HepG2 (cell line): Measurements from ENCODE around the gene ARFGEF3. TPM values are rescaled to one million over a fixed set of nuclear protein-coding genes. Genes with fewer than 3 reads are reported as not detected.

Experiments used
- ATAC-seq: fragments of 200-7000 bp; cut with Tn5 transposase; 3 replicates; pipeline ENCODE4 v1.9.1; 2020; ENCODE audit warnings: mild to moderate bottlenecking, moderate library complexity
- BruUV-seq: library from RNA; stranded (reverse); fragments of 400-500 nt; replicated peaks from 2 replicates; lab custom pipeline; 2021; lab: Mats Ljungman, UMichigan
- CTCF ChIA-PET: fragments of 300-600 bp; formaldehyde crosslinking; extraction: SDS; loops from one replicate; lab custom pipeline; 2021; ENCODE audit warnings: low total read pairs, inconsistent platforms, low intra/inter-chr PET ratio; lab: Yijun Ruan, JAX
- POLR2A ChIA-PET: fragments of 350-600 bp; sonication (Branson Sonifier 250); formaldehyde crosslinking; loops from one replicate; lab custom pipeline; 2020; ENCODE audit warnings: antibody characterized with exemption, inconsistent platforms; lab: Yijun Ruan, JAX
- DNase-seq: peaks from one replicate; pipeline ENCODE4 v3.0.0-alpha.2; 2015; ENCODE audit warnings: low spot score
- FAIRE-seq: peaks from 3 replicates; lab custom pipeline; 2011; peaks lifted over from hg19 to GRCh38; lab: Jason Lieb, UNC
- H2AFZ ChIP-seq: one replicate; pipeline ENCODE4 v1.6.1; 2011; ENCODE audit warnings: low read length, inconsistent platforms
- H3K27ac ChIP-seq: fragments of 300-600 bp; 3 replicates; pipeline ENCODE4 v1.8.0; 2011; ENCODE audit warnings: mixed run types, mild to moderate bottlenecking, mixed read lengths, low read length, inconsistent platforms; ENCODE audit not compliant: insufficient read depth; ENCODE audit errors: extremely low read length
- H3K27me3 ChIP-seq, 2 experiments: fragments of 200-600 bp in 1 of 2; 2 replicates in 1 of 2; 3 replicates in 1 of 2; pipeline versions ENCODE4 v1.6.0 to v1.8.0; 2011; ENCODE audit warnings: low read length in 2 of 2, mild to moderate bottlenecking in 2 of 2, moderate library complexity in 2 of 2, inconsistent platforms in 1 of 2; ENCODE audit not compliant: insufficient read depth in 2 of 2, control insufficient read depth in 1 of 2
- H3K36me3 ChIP-seq, 2 experiments: fragments of 200-600 bp in 1 of 2; replicated peaks in 1 of 2; 2 replicates in 1 of 2; 3 replicates in 1 of 2; pipeline versions ENCODE4 v1.5.1 to v1.8.0; 2011; ENCODE audit warnings: low read length in 2 of 2, inconsistent platforms in 1 of 2; ENCODE audit not compliant: insufficient read depth in 2 of 2, control insufficient read depth in 1 of 2
- H3K4me1 ChIP-seq: 2 replicates; pipeline ENCODE4 v1.5.1; 2012; ENCODE audit warnings: low read length, inconsistent platforms; ENCODE audit not compliant: insufficient read depth
- H3K4me2 ChIP-seq: 2 replicates; pipeline ENCODE4 v1.6.0; 2011; ENCODE audit warnings: low read depth, low read length, inconsistent platforms
- H3K4me3 ChIP-seq, 3 experiments: fragments of 200-600 bp in 1 of 3; sonication (generic), shearing (Covaris generic) in 1 of 3; replicated peaks in 1 of 3; 2 replicates each; pipeline ENCODE4 v1.5.1; 2011 to 2016; ENCODE audit warnings: low read length in 3 of 3, inconsistent platforms in 2 of 3, low read depth in 2 of 3, mild to moderate bottlenecking in 2 of 3, control low read depth in 1 of 3, mixed read lengths in 1 of 3; ENCODE audit not compliant: insufficient read depth in 1 of 3
- H3K79me2 ChIP-seq: one replicate; pipeline ENCODE4 v1.6.1; 2011; ENCODE audit warnings: low read length, inconsistent platforms; ENCODE audit not compliant: insufficient read depth
- H3K9ac ChIP-seq: 2 replicates; pipeline ENCODE4 v1.6.0; 2011; ENCODE audit warnings: mild to moderate bottlenecking, low read depth, low read length, inconsistent platforms; ENCODE audit not compliant: insufficient read depth
- H3K9me3 ChIP-seq: 2 replicates; pipeline ENCODE4 v1.5.1; 2012; ENCODE audit warnings: mild to moderate bottlenecking, low read length
- H4K20me1 ChIP-seq: 2 replicates; pipeline ENCODE4 v1.6.0; 2011; ENCODE audit warnings: inconsistent platforms, mild to moderate bottlenecking, low read length, moderate library complexity; ENCODE audit not compliant: insufficient read depth
- DR1 ChIP-seq: sonication (generic); formaldehyde crosslinking; IDR thresholded peaks from 2 replicates; pipeline ENCODE4 v1.8.0; 2021; ENCODE audit warnings: mild to moderate bottlenecking, missing genetic modification reagents, inconsistent platforms
- HNF4A ChIP-seq: sonication (generic); formaldehyde crosslinking; IDR thresholded peaks from 2 replicates; pipeline ENCODE4 v1.4.0; 2020; ENCODE audit warnings: missing genetic modification reagents
- KLF12 ChIP-seq: sonication (generic); formaldehyde crosslinking; IDR thresholded peaks from 2 replicates; pipeline ENCODE4 v1.4.0; 2020; ENCODE audit warnings: missing genetic modification reagents, borderline replicate concordance
- SOX13 ChIP-seq, 3 experiments: fragments of 450-650 bp in 1 of 3; sonication (generic) in 1 of 3; formaldehyde crosslinking in 1 of 3; IDR thresholded peaks in 2 of 3; conservative IDR thresholded peaks in 1 of 3; 2 replicates each; pipeline versions ENCODE4 v1.5.0 to v1.6.1; 2016 to 2020; ENCODE audit warnings: antibody characterized with exemption in 1 of 3, mild to moderate bottlenecking in 1 of 3, missing compliant biosample characterization in 1 of 3, missing genetic modification reagents in 1 of 3, moderate library complexity in 1 of 3
- SOX5 ChIP-seq: IDR thresholded peaks from 2 replicates; pipeline ENCODE4 v1.6.1; 2016; ENCODE audit warnings: borderline replicate concordance
- SOX6 ChIP-seq, 2 experiments: fragments of 450-650 bp in 1 of 2; sonication (generic) in 1 of 2; formaldehyde crosslinking in 1 of 2; IDR thresholded peaks; 2 replicates each; pipeline versions ENCODE4 v1.4.0 to v1.6.1; 2017 to 2020; ENCODE audit warnings: antibody characterized with exemption in 1 of 2, mild to moderate bottlenecking in 1 of 2, missing genetic modification reagents in 1 of 2
- TGIF2 ChIP-seq: IDR thresholded peaks from 2 replicates; pipeline ENCODE4 v1.6.1; 2016; ENCODE audit warnings: control low read depth, missing compliant biosample characterization
- ZNF12 ChIP-seq: sonication (generic); formaldehyde crosslinking; IDR thresholded peaks from 2 replicates; pipeline ENCODE4 v1.5.0; 2020; ENCODE audit warnings: missing genetic modification reagents
- ZNF33B ChIP-seq: sonication (generic); formaldehyde crosslinking; IDR thresholded peaks from 2 replicates; pipeline ENCODE4 v1.5.1; 2020; ENCODE audit warnings: mild to moderate bottlenecking, missing genetic modification reagents
- ZNF367 ChIP-seq: sonication (generic); formaldehyde crosslinking; IDR thresholded peaks from 2 replicates; pipeline ENCODE4 v1.4.0; 2020; ENCODE audit warnings: missing genetic modification reagents, borderline replicate concordance
- ZNF530 ChIP-seq: sonication (generic); formaldehyde crosslinking; IDR thresholded peaks from 2 replicates; pipeline ENCODE4 v1.5.0; 2020; ENCODE audit warnings: low read depth, mild to moderate bottlenecking, missing genetic modification reagents
- ZNF7 ChIP-seq: IDR thresholded peaks from 2 replicates; pipeline ENCODE4 v1.6.1; 2016; ENCODE audit warnings: missing biosample characterization, missing genetic modification reagents
- WGBS: methylation state at CpG from one replicate; pipeline ENCODE4 v1.1.6; 2017; ENCODE audit warnings: low lambda C conversion rate; 5-methylcytosine and 5-hydroxymethylcytosine counted together
- in situ Hi-C: cut with HindIII; loops from 2 replicates; pipeline ENCODE4 v1.10.0; 2017; ENCODE audit warnings: low pct_unique_long_range_greater_than_20kb; ENCODE audit not compliant: extremely low pct_ligation_motif_present
- intact Hi-C: fragments of 100-400 bp; cut with micrococcal nuclease; formaldehyde crosslinking; loops from one replicate; pipeline ENCODE4 v1.10.0; 2022; ENCODE audit not compliant: unreplicated experiment
- polyA plus RNA-seq, 8 experiments: library from polyadenylated mRNA; depleted of rRNA in 3 of 8; stranded (reverse) in 7 of 8; unstranded in 1 of 8; fragments of >200 nt; fragmentation: Illumina TruSeq in 4 of 8; extraction: Trizol in 4 of 8; gene quantifications; 2 replicates each; pipeline versions ENCODE4 v1.2.1 to v1.2.3, GENCODE V29; 2011 to 2016; ENCODE audit warnings: low read depth in 4 of 8, missing spikeins in 1 of 8, mixed read lengths in 1 of 8; ENCODE audit not compliant: insufficient read depth in 1 of 8
- total RNA-seq, 5 experiments: library from RNA; depleted of rRNA; stranded (reverse); fragments of >200 nt; fragmentation: Illumina TruSeq; extraction: Trizol; gene quantifications; 2 replicates each; pipeline ENCODE4 v1.2.3, GENCODE V29; 2016; ENCODE audit warnings: low read depth in 1 of 5
- TF ChIP-seq, protein P1 (sequence below): sonication (generic); formaldehyde crosslinking; IDR thresholded peaks from 2 replicates; pipeline ENCODE4 v1.4.0; 2020; ENCODE audit warnings: mild to moderate bottlenecking, missing genetic modification reagents

ARFGEF3 gene
- total and polyA plus RNA-seq, 2 of the 13 experiments (the other 11 are each of a cell fraction or from before 2014, with no cell fraction given), result 0.60 to 2.6 TPM

DNA sequence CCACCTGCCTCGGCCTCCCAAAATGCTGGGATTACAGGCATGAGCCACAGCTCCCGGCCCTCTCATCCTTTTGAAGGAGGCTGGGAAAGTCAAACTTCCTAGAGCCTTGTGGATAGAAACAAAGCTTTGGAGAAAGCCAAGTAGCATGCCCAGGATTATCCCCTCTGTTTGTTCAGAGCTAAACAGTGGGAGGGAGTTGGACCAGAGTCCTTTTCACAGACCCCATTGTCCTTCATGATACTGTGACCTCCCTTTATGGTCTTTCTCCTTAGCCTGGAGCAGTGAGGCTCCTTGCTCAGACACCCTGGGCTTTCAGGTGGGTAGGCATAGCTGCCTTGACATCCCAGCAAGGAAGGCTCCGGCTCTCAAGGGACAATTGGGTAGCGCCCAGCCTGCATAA, 25.4 kb downstream of the ARFGEF3 start:
- FAIRE-seq (no peak), DNase-seq (no peak), ATAC-seq (peak; percentile 54)
- no peak for TF ChIP-seq ZNF7 (CRISPR knock-in tag)
- no peak for TF ChIP-seq SOX6 (IDR thresholded peaks at IDR 0.05)
- peak; percentile 69 for TF ChIP-seq SOX6 (CRISPR knock-in tag; IDR thresholded peaks at IDR 0.05)
- no peak for TF ChIP-seq DR1 (CRISPR knock-in tag)
- TF ChIP-seq ZNF367 (CRISPR knock-in tag), result no peak
- TF ChIP-seq SOX13 (IDR thresholded peaks at IDR 0.05), result no peak
- peak in 1 of 2 experiments; percentile 42; a peak in 1 of 4 replicates for TF ChIP-seq SOX13 (CRISPR knock-in tag; conservative IDR thresholded peaks at IDR 0.05 in 1 of 2, IDR thresholded peaks at IDR 0.05 in 1 of 2)
- TF ChIP-seq, protein P1, sequence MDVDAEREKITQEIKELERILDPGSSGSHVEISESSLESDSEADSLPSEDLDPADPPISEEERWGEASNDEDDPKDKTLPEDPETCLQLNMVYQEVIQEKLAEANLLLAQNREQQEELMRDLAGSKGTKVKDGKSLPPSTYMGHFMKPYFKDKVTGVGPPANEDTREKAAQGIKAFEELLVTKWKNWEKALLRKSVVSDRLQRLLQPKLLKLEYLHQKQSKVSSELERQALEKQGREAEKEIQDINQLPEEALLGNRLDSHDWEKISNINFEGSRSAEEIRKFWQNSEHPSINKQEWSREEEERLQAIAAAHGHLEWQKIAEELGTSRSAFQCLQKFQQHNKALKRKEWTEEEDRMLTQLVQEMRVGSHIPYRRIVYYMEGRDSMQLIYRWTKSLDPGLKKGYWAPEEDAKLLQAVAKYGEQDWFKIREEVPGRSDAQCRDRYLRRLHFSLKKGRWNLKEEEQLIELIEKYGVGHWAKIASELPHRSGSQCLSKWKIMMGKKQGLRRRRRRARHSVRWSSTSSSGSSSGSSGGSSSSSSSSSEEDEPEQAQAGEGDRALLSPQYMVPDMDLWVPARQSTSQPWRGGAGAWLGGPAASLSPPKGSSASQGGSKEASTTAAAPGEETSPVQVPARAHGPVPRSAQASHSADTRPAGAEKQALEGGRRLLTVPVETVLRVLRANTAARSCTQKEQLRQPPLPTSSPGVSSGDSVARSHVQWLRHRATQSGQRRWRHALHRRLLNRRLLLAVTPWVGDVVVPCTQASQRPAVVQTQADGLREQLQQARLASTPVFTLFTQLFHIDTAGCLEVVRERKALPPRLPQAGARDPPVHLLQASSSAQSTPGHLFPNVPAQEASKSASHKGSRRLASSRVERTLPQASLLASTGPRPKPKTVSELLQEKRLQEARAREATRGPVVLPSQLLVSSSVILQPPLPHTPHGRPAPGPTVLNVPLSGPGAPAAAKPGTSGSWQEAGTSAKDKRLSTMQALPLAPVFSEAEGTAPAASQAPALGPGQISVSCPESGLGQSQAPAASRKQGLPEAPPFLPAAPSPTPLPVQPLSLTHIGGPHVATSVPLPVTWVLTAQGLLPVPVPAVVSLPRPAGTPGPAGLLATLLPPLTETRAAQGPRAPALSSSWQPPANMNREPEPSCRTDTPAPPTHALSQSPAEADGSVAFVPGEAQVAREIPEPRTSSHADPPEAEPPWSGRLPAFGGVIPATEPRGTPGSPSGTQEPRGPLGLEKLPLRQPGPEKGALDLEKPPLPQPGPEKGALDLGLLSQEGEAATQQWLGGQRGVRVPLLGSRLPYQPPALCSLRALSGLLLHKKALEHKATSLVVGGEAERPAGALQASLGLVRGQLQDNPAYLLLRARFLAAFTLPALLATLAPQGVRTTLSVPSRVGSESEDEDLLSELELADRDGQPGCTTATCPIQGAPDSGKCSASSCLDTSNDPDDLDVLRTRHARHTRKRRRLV (CRISPR knock-in tag), result 0 out of 2 replicates have a peak, but pooled peaks have one; percentile 28
- no peak for TF ChIP-seq TGIF2
- TF ChIP-seq ZNF12 (CRISPR knock-in tag), result no peak
- TF ChIP-seq ZNF33B (CRISPR knock-in tag), result no peak
- no peak for TF ChIP-seq KLF12 (CRISPR knock-in tag)
- TF ChIP-seq SOX5 (CRISPR knock-in tag), result 0 out of 2 replicates have a peak, but pooled peaks have one; percentile 28
- TF ChIP-seq ZNF530 (CRISPR knock-in tag), result no peak
- TF ChIP-seq HNF4A, result peak; percentile 40; the same call in 1 of the 2 replicates
- Histone ChIP-seq H3K4me1 (peaks cover 26% of the 10 kb centered on the region), H3K9me3 (no peaks in the 10 kb centered on the region), H3K9ac (no peak overlapping the region), H2AFZ (no peak overlapping the region), H3K4me3 (no peak overlapping the region), H3K4me2 (no peak overlapping the region), H3K27me3 (no peaks in the 10 kb centered on the region; a peak in 1 of 5 replicates), H3K79me2 (no peaks in the 10 kb centered on the region), H3K27ac (no peak overlapping the region), H4K20me1 (no peaks in the 10 kb centered on the region), H3K36me3 (no peaks in the 10 kb centered on the region)
- in situ Hi-C loops, result no loop called here
- 68% methylated on average over 4 of the region's 4 CpGs for WGBS
- CTCF ChIA-PET, result no interaction called here
- POLR2A ChIA-PET, result no interaction called here
- no TSS peak for BruUV-seq
- intact Hi-C loops, result no loop called here
